ENCODE data around the gene FEN1.

- no peak for TF ChIP-seq CTCF (IDR thresholded peaks at IDR 0.05)
- TF ChIP-seq EZH2 (IDR thresholded peaks at IDR 0.05), result no peak
Measured at GRCh38 chr11:61794579-61794978, 1.9 kb downstream of the FEN1 start.

Data from neural progenitor cell (in vitro differentiated cells).